Hepatocyte (in vitro differentiated cells): ENCODE data around the gene NHSL1.

ENCODE experiments used
- CTCF ChIP-seq: fragments of 200-600 bp; sonication (generic); IDR thresholded peaks from 2 replicates; pipeline ENCODE4 v1.5.1; 2016; ENCODE audit warnings: antibody characterized with exemption, mild to moderate bottlenecking; ENCODE audit not compliant: poor library complexity
- EZH2 ChIP-seq: fragments of 200-600 bp; sonication (generic); IDR thresholded peaks from 2 replicates; pipeline ENCODE4 v1.6.1; 2016; ENCODE audit warnings: antibody characterized with exemption, mild to moderate bottlenecking, borderline replicate concordance

- TF ChIP-seq CTCF = no peak
- no peak for TF ChIP-seq EZH2
Measured at GRCh38 chr6:138400326-138400725, 99.0 kb downstream of the NHSL1 start.
